Activated naive CD8-positive, alpha-beta T cell treated with anti-CD3 and anti-CD28 coated beads, Interleukin-2, amount 50 U/mL, for 16 hours (primary cell): Measurements from ENCODE around the gene MELTF.
"Not testable (repeated sequence)": the region's sequence is repeated elsewhere in the genome, so short reads cannot be mapped to it uniquely, and the experiment has no call there.

ENCODE experiments used
- DNase-seq: peaks from one replicate; pipeline ENCODE4 v3.0.0-alpha.2; 2020; ENCODE audit warnings: low read depth, low spot score

MELTF gene

DNA sequence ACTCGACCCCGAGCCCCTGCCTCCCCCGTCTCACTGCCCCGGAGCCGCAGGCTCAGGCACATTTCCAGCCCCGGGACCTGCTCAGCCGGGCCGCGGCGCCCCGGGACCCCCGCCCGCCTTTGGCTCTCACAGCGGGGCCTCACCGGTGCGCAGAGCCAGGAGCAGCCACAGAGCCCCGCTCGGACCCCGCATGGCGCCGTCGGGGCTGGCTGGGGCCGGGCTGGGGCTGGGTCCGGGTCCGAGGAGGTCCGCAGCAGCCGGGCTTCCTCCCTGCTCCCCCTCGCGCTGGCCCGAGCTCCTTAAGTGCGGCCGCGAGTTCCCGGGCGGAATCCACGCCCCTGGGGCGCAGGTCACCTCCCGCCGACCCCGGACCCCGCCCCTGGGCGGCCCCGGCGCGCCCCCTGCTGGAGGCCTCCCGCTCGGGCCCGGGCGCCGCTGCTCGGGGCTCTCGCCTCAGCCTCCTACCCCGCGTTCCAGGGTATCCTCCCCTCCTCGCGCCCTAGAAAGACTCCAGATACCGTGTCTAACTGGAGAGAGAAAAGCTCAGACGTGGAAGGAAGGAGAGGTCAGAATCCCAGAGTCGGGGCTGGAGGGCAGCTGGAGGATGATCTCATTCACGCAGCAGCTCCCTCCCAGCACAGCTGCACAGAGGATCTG lies at the start of gene MELTF:
TSS of gene MELTF (minus strand) at position 307 of the 657 bp plus-strand sequence. CDS start at position 192, 115 bp downstream.
- peak; percentile 36 for DNase-seq

DNA sequence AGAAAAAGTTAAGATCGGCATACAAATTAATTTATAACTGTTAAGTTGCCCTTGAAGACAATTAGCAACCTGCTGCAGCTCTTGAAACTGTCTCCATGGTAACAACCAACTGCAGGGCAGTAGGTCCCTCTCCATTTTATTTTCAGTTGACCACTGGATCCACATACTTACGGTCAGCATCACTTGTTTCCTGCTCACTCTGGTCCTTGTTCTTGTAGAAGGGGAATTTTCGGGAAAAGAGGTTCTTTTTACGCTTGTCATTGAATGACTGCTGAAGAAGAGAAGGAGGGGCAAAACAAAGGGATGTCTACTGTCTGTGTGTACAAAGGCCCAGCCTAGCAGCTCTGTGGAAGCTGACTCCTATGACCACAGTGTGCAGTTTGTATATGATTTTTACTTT lies 46.8 kb upstream of the MELTF start:
- no peak for DNase-seq

DNA sequence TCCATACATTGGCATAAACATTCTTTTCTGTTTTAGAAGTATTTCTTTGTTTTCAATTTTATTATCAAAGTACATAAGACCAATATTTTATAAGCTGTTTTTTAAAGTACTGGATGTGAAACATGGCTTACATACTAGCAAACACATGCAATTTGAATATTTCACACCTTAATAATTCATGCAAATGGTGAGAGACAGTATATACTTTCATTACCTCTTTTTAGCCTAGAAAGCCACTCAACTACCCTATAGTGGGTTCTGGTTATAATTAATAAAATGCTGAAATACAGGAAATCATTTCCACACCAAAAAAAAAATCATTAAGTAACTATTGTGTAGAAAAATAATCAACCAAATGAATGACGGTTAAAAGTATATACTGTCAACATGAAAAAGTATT lies 38.5 kb upstream of the MELTF start:
- DNase-seq = no peak

DNA sequence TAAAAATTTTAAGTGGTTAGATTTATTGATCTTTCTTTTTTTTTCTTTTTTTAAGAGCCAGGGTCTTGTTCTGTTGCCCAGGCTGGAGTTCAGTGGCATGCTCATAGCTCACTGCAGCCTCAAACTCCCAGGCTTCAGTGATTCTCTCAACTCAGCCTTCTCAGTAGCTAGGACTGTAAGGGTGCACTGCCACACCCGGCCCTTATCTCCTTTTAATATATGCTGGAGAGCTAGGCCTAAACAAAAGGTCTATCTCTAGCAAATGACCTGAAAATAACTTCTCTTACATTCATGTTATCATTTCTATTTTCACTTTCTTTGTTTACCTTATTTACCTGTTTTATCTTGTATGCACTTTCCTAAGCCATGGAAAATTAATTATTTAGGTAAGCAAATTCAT lies 35.2 kb upstream of the MELTF start:
- DNase-seq = no peak

DNA sequence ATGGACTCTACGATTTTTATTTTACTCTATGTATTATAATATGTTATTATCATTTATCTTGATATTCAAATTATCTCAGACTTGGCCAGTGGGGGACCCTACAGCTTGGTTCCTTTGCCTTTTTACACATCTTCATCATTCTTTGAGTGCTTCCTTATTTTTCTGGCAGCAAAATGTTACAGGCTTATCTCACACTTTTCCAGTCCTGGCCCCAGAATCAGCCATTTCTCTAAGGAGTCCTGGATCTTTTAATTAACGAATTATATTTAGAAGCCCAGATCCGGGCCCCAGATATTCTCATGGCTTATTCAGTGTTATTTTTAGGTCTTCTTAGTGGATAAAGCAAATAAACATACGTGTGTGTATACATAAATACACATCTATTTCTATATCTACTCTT lies 32.8 kb upstream of the MELTF start:
- no peak for DNase-seq

DNA sequence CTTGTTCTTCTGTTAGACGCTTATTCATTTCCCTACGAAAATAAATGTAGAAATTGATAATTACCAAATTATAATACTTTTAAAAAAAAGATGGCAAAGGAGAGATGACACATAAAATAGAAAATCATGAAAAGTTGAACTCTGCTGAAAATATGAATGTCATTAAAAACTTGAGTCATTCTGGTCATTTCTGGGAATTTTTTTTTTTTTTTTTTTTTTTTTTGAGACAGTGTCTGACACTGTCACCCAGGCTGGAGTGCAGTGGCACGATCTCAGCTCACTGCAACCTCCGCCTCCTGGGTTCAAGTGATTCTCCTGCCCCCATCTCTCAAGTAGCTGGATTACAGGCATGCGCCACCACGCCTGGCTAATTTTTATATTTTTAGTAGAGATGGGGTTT lies 22.0 kb upstream of the MELTF start:
- DNase-seq = not testable (repeated sequence)

DNA sequence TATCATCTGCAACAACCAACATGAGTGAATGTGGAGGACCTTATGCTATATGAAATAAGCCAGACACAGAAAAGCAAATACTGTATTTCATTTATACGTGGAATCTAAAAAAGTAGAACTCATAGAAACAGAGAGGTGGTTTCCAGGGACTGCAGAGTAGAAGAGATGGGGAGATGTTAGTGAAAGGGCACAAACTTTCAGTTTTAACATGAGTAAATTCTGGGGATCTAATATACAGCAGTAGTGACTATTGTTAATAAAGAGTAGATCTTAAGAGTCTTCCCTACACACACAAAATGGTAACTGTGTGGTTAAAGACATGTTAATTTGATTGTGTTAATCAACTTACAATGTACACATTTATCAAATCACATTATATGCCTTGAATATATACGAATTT lies 20.9 kb upstream of the MELTF start:
- no peak for DNase-seq

DNA sequence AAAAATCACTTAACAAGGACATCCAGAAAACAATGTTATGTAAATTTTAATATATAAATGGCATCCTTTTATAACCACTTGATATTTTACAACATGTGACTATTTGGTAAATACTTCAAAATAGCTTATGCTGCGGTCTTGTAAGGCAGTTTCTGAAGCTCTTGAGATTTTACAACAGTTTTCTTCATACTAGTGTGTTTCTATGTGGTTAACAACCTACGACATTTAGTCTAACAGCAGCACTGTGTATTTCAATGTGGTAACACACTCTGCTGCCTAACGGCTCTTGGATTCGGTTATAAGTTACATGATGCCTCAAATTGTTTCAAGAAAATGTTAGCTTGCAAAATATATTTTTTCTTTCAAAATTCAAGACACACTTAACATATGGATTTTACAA lies 12.9 kb upstream of the MELTF start:
- no peak for DNase-seq

DNA sequence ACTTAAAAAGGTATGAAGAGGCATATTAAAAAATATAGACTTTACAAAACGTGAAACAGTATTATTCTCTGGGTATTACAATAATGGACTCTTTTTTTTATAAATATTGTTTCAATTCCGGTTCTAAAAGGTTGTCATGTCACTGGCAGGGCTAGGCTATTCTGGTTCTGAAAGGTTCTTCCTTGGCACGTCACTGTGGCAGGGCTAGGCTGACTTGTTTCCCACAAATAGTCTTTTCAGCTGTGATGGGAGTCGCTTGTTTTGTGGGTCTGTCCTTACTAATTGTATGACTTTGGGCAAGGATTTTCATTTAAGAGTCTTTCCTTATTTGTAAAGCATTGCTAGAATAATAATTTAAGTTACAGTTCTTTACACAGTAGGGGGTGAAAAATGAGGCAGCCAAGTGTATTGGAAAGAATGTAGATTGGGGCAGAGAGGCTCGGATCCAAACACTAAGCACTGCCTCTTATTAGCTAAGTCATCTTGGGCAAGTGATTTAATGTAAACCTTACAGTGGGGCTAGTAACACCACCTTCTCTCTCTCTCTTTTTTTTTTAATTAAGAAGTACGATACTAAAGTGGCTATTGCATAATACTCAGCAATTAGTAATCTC lies 12.4 kb upstream of the MELTF start:
- DNase-seq = no peak

DNA sequence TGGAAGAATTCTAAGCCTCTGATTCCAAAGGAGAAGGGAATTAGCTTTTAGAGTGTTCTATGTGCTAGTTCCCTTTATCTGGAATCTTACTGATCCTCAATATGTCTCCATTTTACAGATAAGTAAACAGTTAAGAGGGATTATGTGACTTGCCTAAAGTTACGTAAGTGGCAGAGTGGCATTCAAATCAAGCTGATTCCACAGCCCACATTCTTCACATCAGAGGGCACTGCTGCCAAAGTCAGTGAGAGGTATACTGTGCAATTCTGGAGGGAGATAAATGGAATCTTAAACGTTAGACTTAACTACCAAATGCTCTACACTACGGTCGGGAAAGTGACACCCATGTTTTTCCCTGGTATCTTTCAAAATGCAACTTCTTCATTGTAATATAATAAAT lies 11.0 kb upstream of the MELTF start:
- no peak for DNase-seq

DNA sequence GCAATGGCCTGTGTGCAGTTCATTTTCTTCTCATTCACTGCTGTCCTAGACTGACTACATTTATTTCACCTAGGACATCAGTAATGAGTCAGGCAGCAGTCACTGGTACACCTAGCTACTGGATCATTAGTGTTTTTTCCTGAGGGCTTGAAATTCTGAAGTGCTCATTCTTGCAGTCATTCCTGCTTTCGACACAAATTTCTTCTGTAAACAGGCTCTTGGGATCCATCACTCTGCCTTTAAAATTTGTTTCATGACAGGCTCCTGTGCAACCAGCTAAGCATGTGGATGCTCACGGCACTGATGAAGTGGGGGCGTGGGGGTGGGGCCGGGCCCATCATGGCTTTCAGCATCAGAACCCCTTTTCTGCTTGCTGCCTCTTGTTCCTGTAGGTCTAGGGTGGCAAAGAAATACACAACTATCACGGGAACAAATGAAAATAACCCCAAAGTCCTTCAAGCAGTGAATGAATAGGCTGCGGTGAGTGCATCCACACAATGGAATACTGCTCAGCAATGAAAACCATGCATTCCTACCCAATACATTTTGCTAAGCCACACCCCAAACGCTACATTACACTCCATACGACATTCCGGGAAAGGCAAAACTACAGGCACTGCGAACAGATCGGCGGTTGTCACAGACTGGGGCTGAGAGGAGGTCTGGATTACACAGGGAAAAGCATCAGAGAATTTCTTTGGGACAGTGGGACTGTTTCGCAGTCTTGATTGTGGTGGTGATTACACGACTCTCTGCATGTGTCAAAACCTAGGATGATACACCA lies 9.3 kb upstream of the MELTF start:
- no peak for DNase-seq

DNA sequence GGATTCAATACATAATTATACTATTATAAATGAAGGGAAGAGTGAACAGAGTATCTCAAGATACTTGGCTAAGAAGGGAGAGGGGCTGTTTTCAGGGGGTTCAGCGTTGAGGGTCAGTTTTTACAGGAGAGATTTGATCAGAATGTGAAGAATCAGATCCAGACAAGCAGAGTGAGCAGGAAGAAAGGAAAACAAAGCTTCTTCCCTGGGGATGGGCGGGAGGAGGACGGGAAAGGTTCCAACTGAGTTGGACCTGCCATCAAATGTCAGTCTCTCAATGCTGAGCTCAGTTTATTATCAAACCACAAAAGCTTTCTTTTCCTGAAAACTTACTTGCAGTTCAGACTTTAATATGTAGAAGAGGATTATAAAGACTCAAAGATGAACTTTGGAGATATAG lies 6.0 kb upstream of the MELTF start:
- no peak for DNase-seq

DNA sequence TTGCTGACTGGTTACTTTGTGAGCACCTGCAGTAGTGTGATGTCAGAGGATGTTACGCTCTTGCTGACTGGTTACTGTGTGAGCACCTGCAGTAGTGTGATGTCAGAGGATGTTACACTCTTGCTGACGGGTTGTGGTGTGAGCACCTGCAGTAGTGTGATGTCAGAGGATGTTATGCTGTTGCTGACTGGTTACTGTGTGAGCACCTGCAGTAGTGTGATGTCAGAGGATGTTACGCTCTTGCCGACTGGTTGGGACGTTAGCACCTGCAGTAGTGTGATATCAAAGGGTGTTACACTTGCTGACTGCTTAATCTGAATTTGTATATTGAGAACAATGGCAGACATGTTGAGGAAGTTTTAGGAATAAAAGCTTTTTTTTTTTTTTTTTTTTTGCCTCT lies 5.2 kb upstream of the MELTF start:
- not testable (repeated sequence) for DNase-seq

DNA sequence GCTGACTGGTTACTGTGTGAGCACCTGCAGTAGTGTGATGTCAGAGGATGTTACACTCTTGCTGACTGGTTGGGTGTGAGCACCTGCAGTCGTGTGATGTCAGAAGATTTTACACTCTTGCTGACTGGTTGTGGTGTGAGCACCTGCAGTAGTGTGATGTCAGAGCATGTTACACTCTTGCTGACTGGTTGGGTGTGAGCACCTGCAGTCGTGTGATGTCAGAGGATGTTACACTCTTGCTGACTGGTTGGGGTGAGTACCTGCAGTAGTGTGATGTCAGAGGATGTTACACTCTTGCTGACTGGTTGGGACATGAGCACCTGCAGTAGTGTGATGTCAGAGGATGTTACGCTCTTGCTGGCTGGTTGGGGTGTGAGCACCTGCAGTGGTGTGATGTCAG lies 4.1 kb upstream of the MELTF start:
- not testable (repeated sequence) for DNase-seq

DNA sequence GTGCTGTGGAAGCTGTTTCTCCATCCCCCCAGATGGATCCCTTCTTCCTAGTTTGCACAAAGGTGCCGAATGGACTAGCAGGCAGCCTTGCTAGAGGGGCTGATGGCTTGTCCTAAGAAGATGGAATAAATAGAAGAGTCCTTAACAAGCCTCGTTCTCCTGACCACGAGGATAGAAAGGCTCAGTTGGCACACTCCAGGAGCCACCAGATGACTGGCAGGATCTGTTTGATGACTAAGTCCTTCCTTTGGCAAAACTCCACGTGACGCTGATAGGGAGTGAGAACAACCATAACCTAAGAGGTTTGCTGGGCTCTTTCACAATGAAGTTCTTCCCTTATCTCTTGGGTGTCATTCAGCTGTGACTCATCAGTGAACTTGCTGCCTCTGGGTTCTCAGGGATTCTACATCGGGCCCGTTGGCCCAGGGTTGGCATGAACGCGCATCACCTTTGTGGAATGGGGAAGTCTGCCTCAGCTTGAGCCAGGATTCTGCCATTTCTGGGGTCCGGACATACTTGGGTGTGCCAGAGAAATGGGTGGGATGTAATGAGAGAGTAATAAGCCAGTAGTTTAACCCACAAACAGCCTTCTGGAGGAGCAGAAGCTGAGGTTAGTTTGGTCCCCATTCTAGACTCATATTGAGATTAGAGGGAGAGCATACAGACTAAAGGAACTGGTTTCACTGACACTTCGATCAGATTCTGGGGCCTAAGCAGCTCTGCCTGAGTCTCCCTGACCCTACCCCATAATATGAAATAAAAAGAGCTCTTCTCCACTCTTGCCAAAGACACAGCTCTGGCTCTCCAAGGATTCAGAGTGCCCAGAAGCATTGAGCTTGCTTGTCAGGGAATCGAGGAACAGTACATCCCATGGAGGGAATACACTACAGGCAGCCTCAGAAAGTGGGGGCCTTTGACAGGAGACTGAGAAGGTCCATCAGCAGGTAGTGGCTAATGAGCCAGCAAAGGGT lies 2.0 kb upstream of the MELTF start:
- DNase-seq = no peak

DNA sequence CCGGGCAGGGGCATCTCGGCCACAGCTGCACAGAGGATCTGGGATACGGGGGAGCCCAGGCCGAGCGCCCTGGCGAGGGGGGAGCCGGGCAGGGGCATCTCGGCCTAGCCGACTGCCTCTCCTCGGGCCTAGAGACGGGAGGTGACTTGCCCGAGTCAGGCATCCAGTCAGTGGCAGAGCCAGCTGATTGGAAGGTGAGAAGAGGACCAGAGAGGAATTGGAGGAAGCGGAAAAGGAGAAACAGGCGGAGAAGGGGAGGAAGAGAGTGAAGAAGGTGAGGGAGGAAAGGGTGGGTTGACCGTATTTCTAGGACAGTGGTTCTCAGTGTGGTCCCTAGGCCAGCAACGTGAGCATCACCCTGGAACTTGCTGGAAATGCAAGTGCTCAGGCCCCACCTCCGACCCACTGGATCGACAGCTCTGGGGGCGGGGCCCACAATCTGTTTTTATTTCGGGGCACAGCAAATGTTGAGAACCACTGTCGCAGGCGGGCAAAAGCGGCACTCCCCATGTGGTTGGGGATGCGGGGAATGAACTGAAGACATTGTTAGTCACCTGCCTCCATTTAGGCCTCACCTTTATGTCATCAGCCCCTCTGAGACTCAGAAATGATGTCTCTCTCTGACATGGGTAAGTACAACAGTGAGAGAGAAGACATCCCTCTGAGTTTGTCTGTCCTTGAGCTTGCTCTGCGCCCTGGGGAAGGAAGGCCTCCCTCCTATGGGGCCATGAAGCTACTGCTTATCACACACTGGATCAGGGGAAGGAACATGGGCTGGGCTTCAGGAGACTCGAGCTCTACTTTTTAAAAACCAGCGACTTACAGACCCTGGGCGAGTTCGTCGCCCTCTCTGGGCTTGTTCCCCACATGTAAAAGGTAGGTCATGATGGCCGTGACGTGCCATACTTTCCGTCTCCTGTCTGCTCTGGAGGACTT lies 1.0 kb upstream of the MELTF start:
- DNase-seq = no peak

DNA sequence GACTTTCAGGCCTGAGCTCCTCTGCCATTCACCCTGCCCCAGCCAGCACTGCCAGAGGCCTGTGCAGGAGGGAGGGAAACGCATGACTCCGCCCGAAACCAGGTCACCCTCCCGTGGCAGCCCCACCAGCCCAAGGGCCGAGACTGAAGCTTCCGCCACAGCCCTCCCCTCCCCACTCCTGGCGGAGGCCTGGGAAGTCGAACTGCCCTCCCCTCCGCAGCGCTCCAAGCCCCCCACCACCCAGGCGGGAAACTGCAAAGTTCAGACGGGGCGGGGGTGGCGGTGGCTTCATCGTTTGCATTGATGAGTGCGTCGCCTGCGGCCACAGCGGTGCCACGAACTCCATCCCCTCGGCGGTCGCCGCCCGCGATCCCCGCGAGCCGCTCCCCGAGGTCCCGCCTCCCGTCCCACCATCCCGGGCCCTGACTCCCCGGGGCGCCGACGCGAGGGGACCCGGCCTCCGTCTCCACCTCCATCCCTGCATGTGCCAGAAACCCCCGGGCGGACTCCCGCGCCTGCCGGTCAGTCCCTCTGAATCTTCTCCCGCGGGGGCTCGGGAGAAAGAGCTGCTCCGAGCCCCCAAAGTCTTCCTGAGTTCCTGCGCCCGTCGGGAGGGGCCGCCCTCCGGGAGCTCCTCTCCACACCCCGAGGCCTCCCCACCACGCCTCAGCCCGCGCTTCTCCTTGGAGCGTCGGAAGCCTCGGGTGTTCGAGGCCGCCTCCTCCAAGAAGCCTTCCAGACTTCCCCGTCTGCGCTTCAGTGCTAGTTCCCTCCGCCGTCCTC lies 698 bp downstream of the MELTF start:
- DNase-seq = no peak

DNA sequence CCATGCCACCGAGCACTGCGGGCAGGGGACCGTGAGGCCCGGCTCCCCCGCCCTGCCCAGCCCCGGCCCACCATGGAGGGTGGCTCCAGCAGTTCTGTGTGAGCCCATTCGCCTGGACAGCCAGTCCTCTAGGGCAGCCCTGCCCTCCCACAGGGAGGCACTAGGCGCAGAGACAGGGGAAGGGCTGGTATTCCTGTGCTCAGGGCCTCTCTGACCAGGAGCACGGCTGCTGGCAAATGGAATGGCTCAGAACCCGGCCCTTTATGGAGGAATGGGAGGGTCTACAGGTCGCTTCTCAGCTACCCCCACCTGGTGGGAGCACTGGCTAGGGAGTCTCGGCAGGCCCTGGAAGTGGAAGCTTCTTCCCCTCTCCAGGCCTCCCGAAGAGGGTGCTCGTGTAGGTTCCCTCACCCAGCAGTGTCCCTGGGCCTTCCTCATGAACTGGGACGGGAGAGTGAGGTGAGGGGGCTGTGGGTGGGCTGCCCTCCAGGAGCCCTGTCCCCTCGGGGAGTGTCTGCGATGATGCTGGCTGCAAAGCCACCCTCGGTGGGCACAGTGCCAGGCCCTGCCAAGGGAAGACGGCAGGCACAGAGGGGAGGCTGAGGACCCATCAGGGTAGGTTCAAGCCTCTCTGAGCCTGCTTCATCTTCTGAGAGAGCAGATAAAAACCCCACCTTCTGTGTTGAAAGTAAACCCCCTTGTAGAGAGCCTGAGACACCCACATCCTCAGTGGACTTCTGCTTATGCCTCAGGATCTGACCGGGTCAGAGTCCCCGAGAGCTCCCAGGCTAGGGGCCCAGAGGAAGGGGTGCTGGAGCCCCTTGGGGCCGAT lies 1.5 kb downstream of the MELTF start:
- DNase-seq = no peak
